NK-92 treated with Interleukin-12 subunit alpha and Interleukin-12 subunit beta, amount 100 ng/mL, for 24 hours (cell line): ENCODE data around the gene ASCC3.

Experiments used
- DNase-seq: peaks from one replicate; lab custom pipeline; 2025; lab: John Stamatoyannopoulos, UW

Gene ASCC3

GRCh38 chr6:100575921-100576320, 305.2 kb downstream of the ASCC3 start:
- DNase-seq: no peak

GRCh38 chr6:100574836-100575235, 306.3 kb downstream of the ASCC3 start:
- no peak for DNase-seq

GRCh38 chr6:100573166-100573565, 308.0 kb downstream of the ASCC3 start:
- DNase-seq: no peak

- no peak for DNase-seq
These were observed 312.9 kb downstream of the ASCC3 start for GRCh38 chr6:100568255-100568654.

GRCh38 chr6:100566563-100566962, 314.6 kb downstream of the ASCC3 start:
- no peak for DNase-seq

- no peak for DNase-seq
These were observed 315.6 kb downstream of the ASCC3 start for GRCh38 chr6:100565439-100566104.

GRCh38 chr6:100559859-100560258, 321.3 kb downstream of the ASCC3 start:
- DNase-seq: no peak

GRCh38 chr6:100554228-100554627, 326.9 kb downstream of the ASCC3 start:
- no peak for DNase-seq

GRCh38 chr6:100553243-100553642, 327.9 kb downstream of the ASCC3 start:
- DNase-seq: no peak

- no peak for DNase-seq
These were observed 331.5 kb downstream of the ASCC3 start for GRCh38 chr6:100549406-100550167.

- DNase-seq: no peak
These were observed 343.0 kb downstream of the ASCC3 start for GRCh38 chr6:100538086-100538485.

- DNase-seq: no peak
These were observed 362.5 kb downstream of the ASCC3 start for GRCh38 chr6:100518588-100518987.

GRCh38 chr6:100517633-100518032, 363.5 kb downstream of the ASCC3 start:
- DNase-seq: no peak

- DNase-seq: no peak
These were observed 364.0 kb downstream of the ASCC3 start for GRCh38 chr6:100517106-100517505.

- no peak for DNase-seq
These were observed 366.5 kb downstream of the ASCC3 start for GRCh38 chr6:100514660-100515059.

GRCh38 chr6:100512203-100512862, 368.8 kb downstream of the ASCC3 start:
- DNase-seq: no peak

- no peak for DNase-seq
These were observed 372.0 kb downstream of the ASCC3 start for GRCh38 chr6:100509101-100509500.

GRCh38 chr6:100506651-100507050, 374.5 kb downstream of the ASCC3 start:
- DNase-seq: no peak

GRCh38 chr6:100504786-100505737, 376.1 kb downstream of the ASCC3 start:
- no peak for DNase-seq

GRCh38 chr6:100503043-100503705, 378.0 kb downstream of the ASCC3 start:
- no peak for DNase-seq

- no peak for DNase-seq
These were observed 387.8 kb downstream of the ASCC3 start for GRCh38 chr6:100493206-100493888.
